NOMO-1 treated with dmso at 0.1 percent for 144 hours (cell line): ENCODE data around the gene POLDIP3.

Source experiments
- DNase-seq: peaks from one replicate; lab custom pipeline; 2025; ENCODE audit not compliant: unreplicated experiment; lab: John Stamatoyannopoulos, UW

The POLDIP3 gene, protein sequence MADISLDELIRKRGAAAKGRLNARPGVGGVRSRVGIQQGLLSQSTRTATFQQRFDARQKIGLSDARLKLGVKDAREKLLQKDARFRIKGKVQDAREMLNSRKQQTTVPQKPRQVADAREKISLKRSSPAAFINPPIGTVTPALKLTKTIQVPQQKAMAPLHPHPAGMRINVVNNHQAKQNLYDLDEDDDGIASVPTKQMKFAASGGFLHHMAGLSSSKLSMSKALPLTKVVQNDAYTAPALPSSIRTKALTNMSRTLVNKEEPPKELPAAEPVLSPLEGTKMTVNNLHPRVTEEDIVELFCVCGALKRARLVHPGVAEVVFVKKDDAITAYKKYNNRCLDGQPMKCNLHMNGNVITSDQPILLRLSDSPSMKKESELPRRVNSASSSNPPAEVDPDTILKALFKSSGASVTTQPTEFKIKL

DNA sequence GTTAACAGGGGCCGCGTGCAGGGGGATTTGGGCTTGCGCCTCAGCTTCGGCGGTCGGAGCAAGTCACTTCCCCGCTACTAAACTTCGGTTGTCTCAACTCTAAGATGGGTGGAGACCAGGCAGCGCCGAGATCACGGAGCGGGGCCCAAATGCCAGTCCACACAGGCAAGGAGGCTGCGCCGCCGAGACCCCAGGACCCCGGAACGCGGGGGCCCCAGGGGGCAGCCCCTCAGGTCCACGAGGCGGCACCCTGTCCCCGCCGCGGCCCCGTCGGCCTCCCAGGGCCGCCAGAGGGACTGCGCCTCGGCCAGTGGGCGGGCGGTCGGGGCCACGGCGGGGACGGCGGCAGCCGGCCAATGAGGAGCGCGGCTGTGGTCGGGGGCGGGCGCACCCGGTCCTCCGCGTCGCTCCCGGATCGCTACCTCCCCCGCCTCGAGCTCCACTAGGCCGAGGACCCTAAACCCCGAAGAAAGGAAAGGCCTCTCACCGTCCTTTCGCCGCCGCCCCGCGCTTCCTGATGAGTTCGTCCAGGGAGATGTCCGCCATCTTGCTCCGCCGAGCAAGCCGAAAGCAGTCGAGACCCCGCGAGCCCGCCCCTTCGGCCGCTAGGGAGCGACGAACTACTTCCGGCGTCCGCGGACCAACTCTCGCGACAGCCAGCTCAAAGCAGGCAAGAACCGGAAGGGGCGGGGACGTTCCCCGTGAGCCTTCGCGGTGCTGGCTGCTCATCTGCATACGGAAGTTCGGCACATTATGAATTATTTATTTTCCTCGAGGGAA lies at the start of gene POLDIP3:
Gene POLDIP3, minus strand, starts transcription at position 572 of the 780 bp plus-strand sequence. Its CDS starts 26 bp downstream, at position 546.
- DNase-seq, result peak; percentile 93

- peak; percentile 52 for DNase-seq
These were observed 47.5 kb upstream of the POLDIP3 start for GRCh38 chr22:42661985-42662831.

- DNase-seq, result no peak
These were observed 41.9 kb upstream of the POLDIP3 start for GRCh38 chr22:42656578-42656977.

- DNase-seq, result no peak
These were observed 41.0 kb upstream of the POLDIP3 start for GRCh38 chr22:42655693-42656092.

- DNase-seq, result no peak
These were observed 39.9 kb upstream of the POLDIP3 start for GRCh38 chr22:42654436-42655073.

DNA sequence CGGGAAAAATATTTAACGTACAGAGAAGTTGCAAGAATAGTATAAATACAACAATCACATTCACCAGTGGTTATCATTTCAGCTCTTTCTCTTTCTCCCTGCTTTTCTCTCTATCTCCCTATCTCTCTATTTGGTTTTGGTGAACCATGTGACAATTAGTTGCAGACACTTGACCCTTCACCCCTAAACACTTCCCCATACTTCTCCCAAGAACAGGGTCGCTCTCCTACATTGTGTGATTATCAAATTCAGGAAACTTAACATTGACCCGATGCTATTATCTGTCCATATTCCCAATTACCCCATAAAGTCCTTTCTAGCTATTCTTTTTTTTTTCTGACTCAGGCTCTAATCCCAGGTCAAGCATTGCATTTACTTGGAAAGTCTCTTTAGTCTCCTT lies 39.3 kb upstream of the POLDIP3 start:
- DNase-seq, result no peak

- DNase-seq, result no peak
These were observed 36.5 kb upstream of the POLDIP3 start for GRCh38 chr22:42651134-42651533.

GRCh38 chr22:42649246-42650099 lies 34.8 kb upstream of the POLDIP3 start, which contains the start of gene CYB5R3:
Gene CYB5R3, minus strand, starts transcription at chr22:42649392. Its CDS starts 77 bp downstream, at chr22:42649315.
- peak; percentile 66 for DNase-seq

GRCh38 chr22:42648368-42649245 lies 33.9 kb upstream of the POLDIP3 start:
- DNase-seq, result no peak

- no peak for DNase-seq
These were observed 33.3 kb upstream of the POLDIP3 start for GRCh38 chr22:42648017-42648367.

DNA sequence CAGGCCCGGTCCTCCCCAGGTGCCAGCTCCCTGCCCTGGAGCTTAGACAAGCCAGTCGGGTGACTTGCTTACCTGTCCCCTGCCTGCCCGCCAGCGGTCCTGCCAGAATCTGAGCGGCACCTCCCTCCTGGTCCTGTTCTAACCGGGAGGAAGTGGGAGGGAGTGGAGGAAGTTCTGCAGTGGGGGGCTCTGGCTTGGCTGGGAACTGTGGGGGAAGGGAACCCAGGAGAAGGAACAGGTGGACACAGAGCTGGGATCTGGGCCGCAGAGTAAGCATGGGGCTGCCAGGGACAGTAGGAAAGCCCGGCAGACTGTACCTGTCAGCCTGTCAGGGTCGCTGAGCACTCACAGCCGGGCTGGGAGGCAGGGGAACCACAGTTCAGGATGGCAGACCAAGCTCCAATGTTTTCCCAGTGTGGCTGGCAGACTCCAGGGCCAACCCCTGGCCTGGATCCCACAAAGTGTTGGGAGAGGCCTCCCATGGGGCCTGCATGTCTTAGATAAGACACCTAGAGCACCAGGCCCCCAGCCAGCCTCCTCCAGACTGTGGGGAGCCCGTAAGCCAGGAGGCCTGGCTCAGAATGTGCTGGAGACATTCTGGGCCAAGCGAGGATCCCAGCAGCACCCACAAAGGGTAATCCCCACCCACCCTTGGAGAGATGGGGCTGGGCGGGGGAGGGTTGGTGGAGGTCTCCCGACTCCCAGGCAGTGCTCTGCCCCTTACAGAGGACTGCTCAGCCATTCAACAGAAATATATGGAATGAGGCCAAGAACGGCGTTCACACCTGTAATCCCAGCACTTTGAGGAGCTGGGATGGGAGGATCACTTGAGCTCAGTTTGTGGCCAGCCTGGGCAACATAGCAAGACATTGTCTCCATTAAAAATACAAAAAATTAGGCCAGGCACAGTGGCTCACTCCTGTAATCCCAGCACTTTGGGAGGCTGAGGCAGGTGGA lies 32.2 kb upstream of the POLDIP3 start:
- no peak for DNase-seq

- no peak for DNase-seq
These were observed 31.4 kb upstream of the POLDIP3 start for GRCh38 chr22:42645938-42646568.

DNA sequence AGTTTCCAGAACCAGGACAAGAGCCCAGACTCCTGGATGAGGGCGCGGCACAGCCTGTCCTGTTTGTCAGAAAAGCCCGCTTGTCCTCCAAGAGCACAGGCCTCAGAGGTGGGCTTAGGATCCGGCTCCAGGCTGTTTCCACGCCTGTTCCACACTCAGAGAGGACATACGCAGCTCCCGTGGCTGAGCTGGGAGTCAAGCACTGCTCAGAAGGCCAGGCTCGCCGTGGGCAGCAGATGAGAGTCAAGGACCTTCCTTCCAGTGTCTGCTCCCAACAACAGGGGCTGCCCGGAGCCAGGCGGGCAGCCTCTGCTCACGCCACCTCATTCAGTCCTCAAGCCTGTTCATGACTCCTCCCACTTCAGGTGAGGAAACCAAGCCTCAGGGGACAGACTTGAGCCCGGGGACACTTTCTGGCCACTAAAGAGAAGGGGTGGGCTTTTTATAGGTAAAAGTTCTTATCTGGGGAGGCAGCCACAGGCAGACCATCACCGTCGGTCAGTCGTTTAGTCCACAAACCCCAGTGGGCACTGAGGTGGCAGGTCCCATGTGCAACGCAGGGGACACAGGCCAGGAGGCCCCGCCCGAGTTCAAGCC lies 30.8 kb upstream of the POLDIP3 start:
- DNase-seq, result no peak

GRCh38 chr22:42644422-42645340 lies 30.0 kb upstream of the POLDIP3 start:
- no peak for DNase-seq

GRCh38 chr22:42643634-42644421 lies 29.1 kb upstream of the POLDIP3 start:
- no peak for DNase-seq
